B cell (primary cell): ENCODE measurements around the gene CDH13. TPM values are rescaled to one million over a fixed set of nuclear protein-coding genes. Genes with fewer than 3 reads are reported as not detected.

ENCODE experiments used
- ATAC-seq: fragments of 200-7000 bp; cut with Tn5 transposase; one replicate; pipeline ENCODE4 v1.10.0; 2021; ENCODE audit warnings: low read depth, mild to moderate bottlenecking, moderate number of reproducible peaks, moderate library complexity
- CTCF ChIA-PET: fragments of 350-600 bp; sonication (Branson Sonifier 250); formaldehyde crosslinking; loops from one replicate; lab custom pipeline; 2021; ENCODE audit warnings: antibody characterized with exemption, inconsistent platforms; lab: Charles Lee
- POLR2A ChIA-PET: fragments of 350-600 bp; sonication (Branson Sonifier 250); formaldehyde crosslinking; loops from one replicate; lab custom pipeline; 2021; ENCODE audit warnings: antibody characterized with exemption; lab: Charles Lee
- DNase-seq: peaks from one replicate; pipeline ENCODE4 v3.0.0; 2013
- H2AFZ ChIP-seq: 2 replicates; pipeline ENCODE4 v1.6.1; 2012; ENCODE audit warnings: mild to moderate bottlenecking, low read depth, low read length; ENCODE audit not compliant: insufficient read depth, poor library complexity, severe bottlenecking
- H3K27ac ChIP-seq, 2 donors: 1 replicate in 1 of 2; 2 replicates in 1 of 2; pipeline ENCODE4 v1.5.1; 2012 to 2013; ENCODE audit warnings: low read length in 2 of 2, mild to moderate bottlenecking in 2 of 2, moderate library complexity in 1 of 2
- H3K27me3 ChIP-seq, 4 experiments: fragments of 200-600 bp in 1 of 4; sonication (generic) in 1 of 4; replicated peaks in 1 of 4; 1 replicate in 2 of 4; 2 replicates in 2 of 4; pipeline versions ENCODE4 v1.6.1 to v1.7.0; 2013 to 2016; ENCODE audit warnings: low read length in 3 of 4, mild to moderate bottlenecking in 2 of 4, mixed read lengths in 1 of 4, moderate library complexity in 1 of 4; ENCODE audit not compliant: insufficient read depth in 4 of 4, control insufficient read depth in 3 of 4; ENCODE audit errors: control extremely low read depth in 1 of 4
- H3K36me3 ChIP-seq, 2 experiments: replicated peaks in 1 of 2; 1 replicate in 1 of 2; 2 replicates in 1 of 2; pipeline versions ENCODE4 v1.6.1 to v1.7.1; 2013; ENCODE audit warnings: low read length in 1 of 2; ENCODE audit not compliant: insufficient read depth in 2 of 2, control insufficient read depth in 1 of 2; ENCODE audit errors: control extremely low read depth in 1 of 2, extremely low read depth in 1 of 2
- H3K4me1 ChIP-seq, 2 donors: fragments of 200-600 bp in 1 of 2; sonication (generic) in 1 of 2; 1 replicate in 1 of 2; 2 replicates in 1 of 2; pipeline versions ENCODE4 v1.5.1 to v1.6.1; 2013 to 2017; ENCODE audit warnings: low read length in 2 of 2; ENCODE audit not compliant: control insufficient read depth in 2 of 2, insufficient read depth in 2 of 2
- H3K4me2 ChIP-seq: replicated peaks from 2 replicates; pipeline ENCODE3; 2012; ENCODE audit warnings: mild to moderate bottlenecking, low read depth, low read length; ENCODE audit not compliant: poor library complexity, severe bottlenecking
- H3K4me3 ChIP-seq, 5 experiments: fragments of 200-600 bp in 1 of 5; sonication (generic) in 1 of 5; 1 replicate in 3 of 5; 2 replicates in 2 of 5; pipeline versions ENCODE4 v1.5.1 to v1.7.0; 2011 to 2016; ENCODE audit warnings: low read length in 4 of 5, mild to moderate bottlenecking in 4 of 5, low read depth in 2 of 5, control low read depth in 1 of 5, moderate library complexity in 1 of 5; ENCODE audit not compliant: insufficient read depth in 1 of 5; ENCODE audit errors: control extremely low read depth in 1 of 5, extremely low read depth in 1 of 5
- H3K79me2 ChIP-seq: fragments of 200-600 bp; sonication (generic); one replicate; pipeline ENCODE4 v1.6.0; 2016; ENCODE audit warnings: low read length; ENCODE audit not compliant: control insufficient read depth, insufficient read depth
- H3K9ac ChIP-seq: fragments of 200-600 bp; sonication (generic); 2 replicates; pipeline ENCODE4 v1.6.1; 2017; ENCODE audit warnings: mild to moderate bottlenecking, low read length, moderate library complexity
- H3K9me3 ChIP-seq, 3 donors: one replicate each; pipeline versions ENCODE4 v1.6.1 to v1.7.1; 2013; ENCODE audit warnings: low read length in 2 of 3; ENCODE audit not compliant: control insufficient read depth in 2 of 3, insufficient read depth in 1 of 3; ENCODE audit errors: control extremely low read depth in 1 of 3
- H4K20me1 ChIP-seq: 2 replicates; pipeline ENCODE4 v1.6.0; 2012; ENCODE audit warnings: mild to moderate bottlenecking, low read length; ENCODE audit not compliant: insufficient read depth, control insufficient read depth, poor library complexity, severe bottlenecking
- H3K27ac Mint-ChIP-seq: one replicate; pipeline ENCODE4 v1.8.0; 2021; ENCODE audit warnings: mixed read lengths
- H3K27me3 Mint-ChIP-seq: one replicate; pipeline ENCODE4 v1.8.0; 2021; ENCODE audit warnings: mixed read lengths
- H3K4me1 Mint-ChIP-seq: one replicate; pipeline ENCODE4 v1.8.0; 2021; ENCODE audit warnings: mixed read lengths
- H3K4me3 Mint-ChIP-seq: one replicate; pipeline ENCODE4 v1.8.0; 2021; ENCODE audit warnings: mixed read lengths
- H3K9me3 Mint-ChIP-seq: one replicate; pipeline ENCODE4 v1.8.0; 2022; ENCODE audit warnings: mixed read lengths; ENCODE audit not compliant: insufficient read depth
- CTCF ChIP-seq: fragments of 200-600 bp; IDR thresholded peaks from one replicate; pipeline ENCODE4 v1.8.0; 2022; ENCODE audit warnings: antibody characterized with exemption, mild to moderate bottlenecking
- EZH2 ChIP-seq: IDR thresholded peaks from 2 replicates; pipeline ENCODE4 v1.6.1; 2012; ENCODE audit warnings: borderline replicate concordance, low read depth, mild to moderate bottlenecking, moderate library complexity, low read length; ENCODE audit not compliant: insufficient read depth, poor library complexity, severe bottlenecking
- WGBS: methylation state at CpG from one replicate; pipeline ENCODE4 v1.1.5; 2013; ENCODE audit warnings: missing lambda C conversion rate; ENCODE audit not compliant: insufficient coverage; 5-methylcytosine and 5-hydroxymethylcytosine counted together
- intact Hi-C: fragments of 100-400 bp; cut with micrococcal nuclease; formaldehyde crosslinking; loops from one replicate; pipeline ENCODE4 v1.10.0; 2022
- polyA plus RNA-seq: library from polyadenylated mRNA; depleted of rRNA; stranded (reverse); fragments of >200 nt; gene quantifications from 2 replicates; pipeline ENCODE4 v1.2.3, GENCODE V29; 2012
- total RNA-seq, 2 donors: library from RNA; stranded (reverse); fragments of 120-200 nt in 1 of 2; gene quantifications; 1 replicate in 1 of 2; 2 replicates in 1 of 2; pipeline versions ENCODE4 v1.2.3 to v1.2.4, GENCODE V29; 2013 to 2022

The CDH13 gene
- total and polyA plus RNA-seq, 2 donors (not counting 1 experiment from before 2014, with no cell fraction given) = not detected

DNA sequence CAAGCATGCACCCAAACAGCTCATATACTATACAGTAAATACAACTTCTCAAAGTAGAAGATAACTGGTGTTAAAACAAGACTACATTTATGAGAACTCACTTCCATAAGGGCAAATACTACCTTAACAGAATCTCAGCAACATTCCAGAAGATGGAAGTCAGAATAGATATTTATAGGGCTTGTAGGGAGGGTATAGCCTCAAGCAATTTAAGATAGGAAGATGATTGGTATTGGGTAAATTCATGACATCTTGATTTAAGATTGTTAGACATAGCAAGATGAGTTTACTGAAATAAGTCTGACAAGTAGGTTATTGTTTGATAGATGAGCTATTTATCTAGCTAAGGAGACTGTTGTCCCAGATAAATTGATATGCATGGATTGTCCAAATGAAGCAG, 250.2 kb downstream of the CDH13 start:
- ATAC-seq (no peak), DNase-seq (no peak)
- ChIA-PET POLR2A (no interaction called here), CTCF (no interaction called here)
- Histone ChIP-seq H3K27ac (no peak overlapping the region), H3K79me2 (no peaks in the 10 kb centered on the region), H2AFZ (no peak overlapping the region), H3K27me3 (peaks cover 0 to 2% (median 0%) of the 10 kb centered on the region in 4 experiments), H3K4me3 (no peak overlapping the region), H3K9me3 (peaks cover 0 to 2% (median 0%) of the 10 kb centered on the region in 3 donors), H3K9ac (no peak overlapping the region), H3K4me1 (no peaks in the 10 kb centered on the region), H4K20me1 (no peaks in the 10 kb centered on the region), H3K36me3 (no peaks in the 10 kb centered on the region), H3K4me2 (no peak overlapping the region)
- no peak overlapping the region for H3K27ac Mint-ChIP-seq
- H3K9me3 Mint-ChIP-seq = no peaks in the 10 kb centered on the region
- TF ChIP-seq CTCF (no peak), EZH2 (no peak)
- intact Hi-C loops = no loop called here
- no peak overlapping the region for H3K4me3 Mint-ChIP-seq
- no peaks in the 10 kb centered on the region for H3K4me1 Mint-ChIP-seq
- H3K27me3 Mint-ChIP-seq = no peaks in the 10 kb centered on the region

- TF ChIP-seq CTCF = no peak
- TF ChIP-seq EZH2 = no peak
- CTCF ChIA-PET = no interaction called here
- 92% methylated on average over 2 of the region's 5 CpGs for WGBS
These were observed 251.7 kb downstream of the CDH13 start for GRCh38 chr16:82878466-82878865.

More at GRCh38 chr16:82878466-82878865, 251.7 kb downstream of the CDH13 start:
- no peaks in the 10 kb centered on the region for H3K27me3 Mint-ChIP-seq
- no peak overlapping the region for H2AFZ ChIP-seq
- no peaks in the 10 kb centered on the region for H3K79me2 ChIP-seq
- H3K4me3 Mint-ChIP-seq = no peak overlapping the region
- H3K27ac ChIP-seq = no peak overlapping the region
- H3K9ac ChIP-seq = no peak overlapping the region
- peaks cover 0 to 2% (median 0%) of the 10 kb centered on the region in 4 experiments for H3K27me3 ChIP-seq
- peaks cover 7% of the 10 kb centered on the region for H3K4me1 Mint-ChIP-seq
- no peaks in the 10 kb centered on the region for H4K20me1 ChIP-seq
- no peak for ATAC-seq
- H3K9me3 Mint-ChIP-seq = no peaks in the 10 kb centered on the region
- H3K4me2 ChIP-seq = no peak overlapping the region
- intact Hi-C loops = no loop called here
- H3K27ac Mint-ChIP-seq = no peak overlapping the region
- H3K4me3 ChIP-seq = no peak overlapping the region
- POLR2A ChIA-PET = no interaction called here
- H3K36me3 ChIP-seq = no peaks in the 10 kb centered on the region
- H3K9me3 ChIP-seq = peaks cover 0 to 2% (median 0%) of the 10 kb centered on the region in 3 donors
- H3K4me1 ChIP-seq = peaks cover 0 to 6% of the 10 kb centered on the region in 2 donors
- DNase-seq = no peak
